Kidney epithelial cell (primary cell): ENCODE measurements around the gene SIK3. TPM values are rescaled to one million over a fixed set of nuclear protein-coding genes. Genes with fewer than 3 reads are reported as not detected.

Experiments used
- DNase-seq: peaks from one replicate; pipeline ENCODE4 v3.0.0-alpha.2; 2010; ENCODE audit warnings: low read depth
- H3K27me3 ChIP-seq: 2 replicates; pipeline ENCODE4 v1.6.0; 2011; ENCODE audit warnings: low read length; ENCODE audit not compliant: control insufficient read depth, insufficient read depth
- H3K36me3 ChIP-seq: 2 replicates; pipeline ENCODE4 v1.5.1; 2011; ENCODE audit warnings: low read length; ENCODE audit not compliant: control insufficient read depth, insufficient read depth
- H3K4me3 ChIP-seq: 2 replicates; pipeline ENCODE4 v1.5.1; 2011; ENCODE audit warnings: low read depth, mild to moderate bottlenecking, control low read depth, low read length
- CTCF ChIP-seq: IDR thresholded peaks from 2 replicates; pipeline ENCODE4 v1.5.1; 2011; ENCODE audit warnings: mild to moderate bottlenecking, moderate library complexity, low read length, control low read depth, inconsistent platforms; ENCODE audit not compliant: insufficient read depth, poor library complexity, severe bottlenecking
- total RNA-seq: library from RNA; depleted of rRNA; stranded (reverse); fragments of >200 nt; gene quantifications from 2 replicates; pipeline ENCODE4 v1.2.3, GENCODE V29; 2015

The SIK3 gene
- total RNA-seq, 1 donor from 2014 or later = 12.9 TPM

GRCh38 chr11:117009905-117010605 lies 88.2 kb downstream of the SIK3 start:
- Histone ChIP-seq H3K36me3 (no peaks in the 10 kb centered on the region), H3K4me3 (no peak overlapping the region), H3K27me3 (no peaks in the 10 kb centered on the region)
- no peak for TF ChIP-seq CTCF
- no peak for DNase-seq

GRCh38 chr11:117005758-117006157 lies 92.5 kb downstream of the SIK3 start:
- Histone ChIP-seq H3K4me3 (no peak overlapping the region), H3K36me3 (no peaks in the 10 kb centered on the region), H3K27me3 (no peaks in the 10 kb centered on the region)
- no peak for DNase-seq
- TF ChIP-seq CTCF = no peak

DNA sequence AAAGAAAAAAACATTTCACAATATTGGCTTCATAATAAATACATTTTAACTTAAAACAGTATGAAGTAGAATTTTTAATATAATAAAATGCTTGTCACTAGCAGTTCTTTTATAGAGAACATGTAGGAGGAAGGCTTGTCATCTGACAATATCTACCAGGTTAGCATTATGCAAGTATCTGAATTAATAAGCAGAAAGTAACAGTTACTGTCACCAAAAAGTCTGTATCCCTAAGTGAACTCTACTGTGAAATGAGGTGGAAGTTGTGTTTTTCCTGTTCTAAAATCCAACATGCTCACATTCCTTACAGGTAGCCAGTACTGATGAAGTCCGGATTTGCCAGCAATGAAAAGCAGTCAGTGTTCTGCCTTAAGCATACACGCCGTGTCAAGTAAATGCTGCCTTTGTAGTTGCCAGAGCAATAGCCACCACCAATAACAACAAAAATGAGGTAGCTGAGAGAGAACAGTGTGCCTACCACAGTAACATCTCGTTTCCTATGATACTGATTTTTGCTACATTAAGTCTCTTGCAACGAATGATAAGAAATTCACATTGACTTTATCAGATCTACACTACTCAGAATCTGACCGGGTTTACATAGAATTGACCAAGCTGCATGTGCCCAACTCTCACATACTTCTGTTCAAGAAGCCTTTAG lies 95.5 kb downstream of the SIK3 start:
- Histone ChIP-seq H3K36me3 (no peaks in the 10 kb centered on the region), H3K27me3 (no peaks in the 10 kb centered on the region), H3K4me3 (no peak overlapping the region)
- no peak for TF ChIP-seq CTCF
- DNase-seq = no peak

DNA sequence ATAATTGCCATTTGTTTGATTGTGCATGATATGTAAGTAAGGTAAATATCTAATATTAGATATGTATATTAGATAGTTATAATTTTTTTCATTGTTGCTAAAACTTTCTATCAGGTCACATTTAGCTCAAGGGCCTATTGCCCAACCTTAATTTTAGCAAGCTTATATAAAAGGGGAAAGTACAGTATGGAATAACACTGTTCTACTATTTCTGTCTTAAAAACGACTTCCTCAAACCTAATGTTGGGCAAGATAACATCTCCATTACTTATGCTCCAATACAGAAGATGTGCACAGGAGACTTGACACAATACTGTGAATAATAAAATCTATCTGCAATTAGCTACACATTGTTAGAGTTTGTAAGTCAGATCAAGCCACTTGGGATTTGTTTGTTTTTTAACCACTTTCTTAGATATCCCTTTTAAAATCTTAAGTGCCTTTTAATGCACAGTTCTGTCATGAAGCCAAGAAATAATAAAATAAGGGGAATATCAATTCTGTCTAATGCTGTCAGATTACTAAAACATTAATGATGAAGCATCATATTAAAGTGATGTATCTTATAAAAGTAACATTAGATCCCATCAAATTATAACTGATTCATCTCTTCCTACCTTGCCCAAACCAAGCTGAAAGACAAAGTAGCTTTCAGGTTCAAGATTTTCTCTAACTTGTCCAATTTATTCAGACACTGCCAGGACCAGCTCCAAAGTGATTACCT lies 98.1 kb downstream of the SIK3 start:
- H3K36me3 ChIP-seq = no peaks in the 10 kb centered on the region
- no peak overlapping the region for H3K4me3 ChIP-seq
- DNase-seq = no peak
- TF ChIP-seq CTCF = no peak
- H3K27me3 ChIP-seq = no peaks in the 10 kb centered on the region

DNA sequence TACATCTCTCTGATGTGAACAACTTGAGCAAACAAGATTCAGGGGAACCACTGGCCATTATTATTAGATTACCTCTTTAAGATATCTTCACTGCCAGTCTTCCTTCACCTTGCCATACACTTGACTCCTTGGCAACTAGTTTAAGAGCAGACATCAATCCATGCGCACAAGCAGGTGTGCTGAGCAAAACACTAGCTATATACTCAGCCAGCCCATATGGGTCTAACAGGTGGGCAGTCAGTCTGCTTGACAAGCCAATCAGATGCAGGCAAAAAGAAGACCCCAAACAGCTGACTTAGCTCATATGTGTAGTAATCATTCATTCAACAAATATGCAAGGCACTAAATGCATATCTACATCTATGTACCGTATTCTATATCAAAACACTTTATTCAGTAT lies 101.2 kb downstream of the SIK3 start:
- Histone ChIP-seq H3K36me3 (no peaks in the 10 kb centered on the region), H3K27me3 (no peaks in the 10 kb centered on the region), H3K4me3 (no peak overlapping the region)
- no peak for DNase-seq
- no peak for TF ChIP-seq CTCF
